Ammon's horn (tissue), 1 donor: ENCODE data around the gene KMT2B.

ENCODE experiments used
- DNase-seq: peaks from one replicate; pipeline ENCODE4 v3.0.0-alpha.2; 2016; ENCODE audit warnings: low spot score

KMT2B gene

GRCh38 chr19:35725216-35725861 lies 7.5 kb downstream of the KMT2B start:
- no peak for DNase-seq

- DNase-seq = no peak
Observed at GRCh38 chr19:35727053-35727955, 9.5 kb downstream of the KMT2B start.

GRCh38 chr19:35727956-35728706 lies 10.3 kb downstream of the KMT2B start:
- no peak for DNase-seq

- no peak for DNase-seq
Observed at GRCh38 chr19:35729021-35729420, 11.2 kb downstream of the KMT2B start.

GRCh38 chr19:35729763-35730162 lies 12.0 kb downstream of the KMT2B start:
- no peak for DNase-seq

GRCh38 chr19:35730326-35730725 lies 12.5 kb downstream of the KMT2B start:
- DNase-seq = no peak

GRCh38 chr19:35731353-35731752 lies 13.6 kb downstream of the KMT2B start:
- DNase-seq = no peak

- no peak for DNase-seq
Observed at GRCh38 chr19:35731779-35732405, 14.1 kb downstream of the KMT2B start.

GRCh38 chr19:35732540-35733179 lies 14.9 kb downstream of the KMT2B start:
- no peak for DNase-seq

GRCh38 chr19:35733180-35734125 lies 15.7 kb downstream of the KMT2B start:
- no peak for DNase-seq

- DNase-seq = no peak
Observed at GRCh38 chr19:35734273-35734672, 16.5 kb downstream of the KMT2B start.

GRCh38 chr19:35734889-35735288 lies 17.1 kb downstream of the KMT2B start:
- DNase-seq = no peak

- no peak for DNase-seq
Observed at GRCh38 chr19:35736913-35737886, 19.4 kb downstream of the KMT2B start.

GRCh38 chr19:35738021-35738886 lies 20.5 kb downstream of the KMT2B start:
- DNase-seq = no peak

GRCh38 chr19:35738887-35739229 lies 21.1 kb downstream of the KMT2B start:
- DNase-seq = no peak

- no peak for DNase-seq
Observed at GRCh38 chr19:35739275-35740107, 21.7 kb downstream of the KMT2B start.

- no peak for DNase-seq
Observed at GRCh38 chr19:35740108-35740422, 22.3 kb downstream of the KMT2B start.
